HCT116 (cell line): ENCODE data around the gene ANKS4B. TPM values are rescaled to one million over a fixed set of nuclear protein-coding genes. Genes with fewer than 3 reads are reported as not detected.
A peak's percentile ranks its signal among the peaks of the same experiment; 100 is the strongest.

Experiments
- ATAC-seq: fragments of 200-7000 bp; cut with Tn5 transposase; 2 replicates; pipeline ENCODE4 v1.9.1; 2020; ENCODE audit warnings: mild to moderate bottlenecking, moderate library complexity
- BruUV-seq: library from RNA; stranded (reverse); fragments of 400-500 nt; replicated peaks from 2 replicates; lab custom pipeline; 2021; lab: Mats Ljungman, UMichigan
- CTCF ChIA-PET: fragments of 300-600 bp; sonication (Branson Sonifier 250); formaldehyde crosslinking; loops from one replicate; lab custom pipeline; 2021; ENCODE audit warnings: antibody characterized with exemption; lab: Charles Lee
- POLR2A ChIA-PET: fragments of 300-600, 350-600 bp; sonication (Branson Sonifier 250); formaldehyde crosslinking; loops from one replicate; lab custom pipeline; 2021; ENCODE audit warnings: antibody characterized with exemption; lab: Charles Lee
- RAD21 ChIA-PET, 2 experiments: fragments of 300-600 bp; sonication (Branson Sonifier 250); formaldehyde crosslinking; loops; one replicate each; lab custom pipeline; 2023; ENCODE audit warnings: low total read pairs in 2 of 2; ENCODE audit not compliant: uncharacterized antibody in 2 of 2, unreplicated experiment in 2 of 2, low non-redundant PET in 1 of 2; lab: Charles Lee
- DNase-seq: peaks from one replicate; pipeline ENCODE4 v3.0.0-alpha.2; 2010; ENCODE audit warnings: low read depth, low spot score
- H2AFZ ChIP-seq: fragments of 200-600 bp; shearing (Covaris generic), sonication (generic); 2 replicates; pipeline ENCODE4 v1.6.1; 2017; ENCODE audit warnings: low read depth, mixed run types, mixed read lengths, antibody characterized with exemption, low read length; ENCODE audit not compliant: poor library complexity, severe bottlenecking
- H3K27ac ChIP-seq: 2 replicates; pipeline ENCODE4 v1.5.1; 2012; ENCODE audit warnings: low read depth, low read length
- H3K27me3 ChIP-seq: fragments of 200-600 bp; sonication (generic); 2 replicates; pipeline ENCODE4 v1.6.1; 2016; ENCODE audit warnings: mixed run types, low read length, mixed read lengths; ENCODE audit not compliant: insufficient read depth
- H3K36me3 ChIP-seq, 2 experiments: fragments of 200-500 bp in 1 of 2; fragments of 200-600 bp in 1 of 2; sonication (Bioruptor generic) in 1 of 2; sonication (generic) in 1 of 2; 2 replicates each; pipeline versions ENCODE4 v1.5.1 to v1.6.1; 2014 to 2016; ENCODE audit warnings: low read length in 2 of 2, inconsistent platforms in 1 of 2, mixed read lengths in 1 of 2, mixed run types in 1 of 2; ENCODE audit not compliant: insufficient read depth in 2 of 2, control insufficient read depth in 1 of 2
- H3K4me1 ChIP-seq, 2 experiments: fragments of 200-600 bp in 1 of 2; sonication (generic) in 1 of 2; 2 replicates each; pipeline versions ENCODE4 v1.5.1 to v1.6.1; 2012 to 2017; ENCODE audit warnings: low read length in 2 of 2, inconsistent platforms in 1 of 2, mild to moderate bottlenecking in 1 of 2, mixed read lengths in 1 of 2, mixed run types in 1 of 2, moderate library complexity in 1 of 2; ENCODE audit not compliant: insufficient read depth in 2 of 2, control insufficient read depth in 1 of 2
- H3K4me2 ChIP-seq: fragments of 200-600 bp; sonication (generic); 2 replicates; pipeline ENCODE4 v1.6.1; 2017; ENCODE audit warnings: mixed run types, low read length, mixed read lengths
- H3K4me3 ChIP-seq, 2 experiments: fragments of 200-600 bp in 1 of 2; sonication (generic) in 1 of 2; replicated peaks in 1 of 2; 2 replicates each; pipeline ENCODE4 v1.5.1; 2011 to 2016; ENCODE audit warnings: low read length in 2 of 2, control low read depth in 1 of 2, low read depth in 1 of 2, mild to moderate bottlenecking in 1 of 2, mixed read lengths in 1 of 2, mixed run types in 1 of 2
- H3K79me2 ChIP-seq: fragments of 200-600 bp; sonication (generic); 2 replicates; pipeline ENCODE4 v1.6.1; 2017; ENCODE audit warnings: mild to moderate bottlenecking, mixed run types, low read length, moderate library complexity, mixed read lengths; ENCODE audit not compliant: insufficient read depth
- H3K9ac ChIP-seq: fragments of 200-600 bp; sonication (generic); 2 replicates; pipeline ENCODE4 v1.6.1; 2016; ENCODE audit warnings: low read length, mixed read lengths
- H3K9me2 ChIP-seq: fragments of 200-600 bp; sonication (generic), shearing (Covaris generic); 2 replicates; pipeline ENCODE4 v1.6.1; 2017; ENCODE audit warnings: mixed run types, mild to moderate bottlenecking, moderate library complexity; ENCODE audit not compliant: insufficient read depth
- H3K9me3 ChIP-seq, 2 experiments: fragments of 200-500 bp in 1 of 2; fragments of 200-600 bp in 1 of 2; sonication (Bioruptor generic) in 1 of 2; sonication (generic) in 1 of 2; 2 replicates each; pipeline ENCODE4 v1.6.1; 2014 to 2017; ENCODE audit warnings: low read length in 2 of 2, mixed read lengths in 2 of 2, inconsistent platforms in 1 of 2, low read depth in 1 of 2, mild to moderate bottlenecking in 1 of 2, mixed run types in 1 of 2, moderate library complexity in 1 of 2; ENCODE audit not compliant: control insufficient read depth in 1 of 2, insufficient read depth in 1 of 2
- H4K20me1 ChIP-seq: fragments of 200-600 bp; sonication (generic), shearing (Covaris generic); 2 replicates; pipeline ENCODE4 v1.6.1; 2017; ENCODE audit warnings: mixed run types, mild to moderate bottlenecking, moderate library complexity; ENCODE audit not compliant: insufficient read depth
- CBX3 ChIP-seq: IDR thresholded peaks from 2 replicates; pipeline ENCODE4 v1.6.1; 2012; ENCODE audit warnings: low read depth
- RAD21 ChIP-seq: IDR thresholded peaks from 2 replicates; pipeline ENCODE4 v1.6.1; 2012; ENCODE audit warnings: low read depth, mild to moderate bottlenecking
- ZNF274 ChIP-seq: fragments of 200-500 bp; sonication (Bioruptor generic); IDR thresholded peaks from 2 replicates; pipeline ENCODE4 v1.6.1; 2014; ENCODE audit warnings: mild to moderate bottlenecking, low read depth, low read length, inconsistent platforms
- intact Hi-C: fragments of 100-400 bp; cut with micrococcal nuclease; formaldehyde crosslinking; loops from 2 replicates; pipeline ENCODE4 v1.10.0; 2022
- total RNA-seq: library from RNA; stranded (reverse); gene quantifications from one replicate; pipeline ENCODE4 v1.2.1, GENCODE V29; 2021; ENCODE audit not compliant: unreplicated experiment
- TF ChIP-seq, protein P1 (sequence below): IDR thresholded peaks from 2 replicates; pipeline ENCODE4 v1.6.1; 2011; ENCODE audit warnings: mild to moderate bottlenecking, low read length, moderate library complexity; ENCODE audit not compliant: insufficient replicate concordance; ENCODE audit errors: extremely low read depth
- TF ChIP-seq, protein P2 (sequence below), 3 experiments: fragments of 200-600 bp in 1 of 3; sonication (generic) in 1 of 3; IDR thresholded peaks in 2 of 3; conservative IDR thresholded peaks in 1 of 3; 2 replicates each; pipeline ENCODE4 v1.5.1; 2012 to 2017; ENCODE audit warnings: low read depth in 2 of 3, low read length in 2 of 3, antibody characterized with exemption in 1 of 3, borderline replicate concordance in 1 of 3, control low read depth in 1 of 3, mild to moderate bottlenecking in 1 of 3, mixed read lengths in 1 of 3, mixed run types in 1 of 3, moderate library complexity in 1 of 3; ENCODE audit not compliant: insufficient read depth in 1 of 3
- TF ChIP-seq, protein P3 (sequence below): IDR thresholded peaks from 2 replicates; pipeline ENCODE4 v1.6.1; 2012

ANKS4B gene
- total RNA-seq, 1 experiment from 2014 or later = not detected

DNA sequence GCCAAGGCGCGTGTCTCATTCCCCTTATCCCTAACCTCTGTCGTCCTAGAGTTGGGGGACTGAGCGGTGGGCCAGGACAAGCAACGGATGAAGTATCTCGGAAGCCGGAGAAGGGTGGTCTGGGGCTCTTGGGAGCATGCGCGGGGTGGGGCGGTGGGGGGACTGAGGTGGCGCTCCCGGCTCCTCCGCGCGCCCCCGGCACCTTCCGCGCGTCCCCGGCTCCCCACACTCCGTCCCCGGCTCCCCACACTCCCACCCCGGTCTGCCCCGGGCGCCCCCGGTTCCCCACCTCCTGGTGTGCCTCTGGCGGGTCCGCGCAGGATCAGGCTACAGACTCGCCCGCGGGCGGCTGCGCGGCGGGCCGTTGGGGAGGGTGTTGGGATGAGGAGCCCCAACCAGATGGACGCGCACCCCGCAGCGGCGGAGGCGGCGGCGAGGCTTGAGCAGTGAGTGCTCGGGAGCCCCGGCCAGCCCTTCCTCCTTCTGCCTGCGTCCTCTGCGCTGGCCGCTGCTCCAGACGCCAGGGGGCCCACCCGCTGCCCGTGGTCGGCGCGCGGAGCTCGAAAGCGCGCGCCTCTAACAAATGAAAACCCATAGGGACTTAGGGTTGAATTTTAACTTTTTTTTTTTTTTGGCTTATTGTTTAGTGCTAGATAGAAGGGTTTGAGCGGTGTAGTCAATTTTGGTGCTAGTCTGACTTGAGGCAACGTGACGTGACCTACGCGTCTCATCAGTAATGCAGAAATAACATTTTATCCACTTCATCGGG is 50.2 kb downstream of the ANKS4B start:
- H4K20me1 ChIP-seq = no peaks in the 10 kb centered on the region
- no peaks in the 10 kb centered on the region for H3K36me3 ChIP-seq
- BruUV-seq = no TSS peak
- no peak overlapping the region for H3K27ac ChIP-seq
- peak overlapping the region; percentile 71 for H3K4me2 ChIP-seq
- RAD21 ChIA-PET = interaction anchor here in 1 of 2 experiments (0.7 kb wide), 1 partner anchor 17 kb away, joined by 3 read pairs; no protein-coding TSS in a partner anchor
- no peaks in the 10 kb centered on the region for H3K9me2 ChIP-seq
- H3K9ac ChIP-seq = no peak overlapping the region
- POLR2A ChIA-PET = no interaction called here
- CTCF ChIA-PET = no interaction called here
- peak overlapping the region; percentile 8 for H2AFZ ChIP-seq
- peak overlapping the region; percentile 31 to 51 for H3K4me3 ChIP-seq
- TF ChIP-seq, protein P1, sequence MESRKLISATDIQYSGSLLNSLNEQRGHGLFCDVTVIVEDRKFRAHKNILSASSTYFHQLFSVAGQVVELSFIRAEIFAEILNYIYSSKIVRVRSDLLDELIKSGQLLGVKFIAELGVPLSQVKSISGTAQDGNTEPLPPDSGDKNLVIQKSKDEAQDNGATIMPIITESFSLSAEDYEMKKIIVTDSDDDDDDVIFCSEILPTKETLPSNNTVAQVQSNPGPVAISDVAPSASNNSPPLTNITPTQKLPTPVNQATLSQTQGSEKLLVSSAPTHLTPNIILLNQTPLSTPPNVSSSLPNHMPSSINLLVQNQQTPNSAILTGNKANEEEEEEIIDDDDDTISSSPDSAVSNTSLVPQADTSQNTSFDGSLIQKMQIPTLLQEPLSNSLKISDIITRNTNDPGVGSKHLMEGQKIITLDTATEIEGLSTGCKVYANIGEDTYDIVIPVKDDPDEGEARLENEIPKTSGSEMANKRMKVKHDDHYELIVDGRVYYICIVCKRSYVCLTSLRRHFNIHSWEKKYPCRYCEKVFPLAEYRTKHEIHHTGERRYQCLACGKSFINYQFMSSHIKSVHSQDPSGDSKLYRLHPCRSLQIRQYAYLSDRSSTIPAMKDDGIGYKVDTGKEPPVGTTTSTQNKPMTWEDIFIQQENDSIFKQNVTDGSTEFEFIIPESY = no peak
- TF ChIP-seq RAD21 (peak; percentile 21; the same call in 1 of the 2 replicates), CBX3 (no peak), ZNF274 (no peak)
- TF ChIP-seq, protein P2, sequence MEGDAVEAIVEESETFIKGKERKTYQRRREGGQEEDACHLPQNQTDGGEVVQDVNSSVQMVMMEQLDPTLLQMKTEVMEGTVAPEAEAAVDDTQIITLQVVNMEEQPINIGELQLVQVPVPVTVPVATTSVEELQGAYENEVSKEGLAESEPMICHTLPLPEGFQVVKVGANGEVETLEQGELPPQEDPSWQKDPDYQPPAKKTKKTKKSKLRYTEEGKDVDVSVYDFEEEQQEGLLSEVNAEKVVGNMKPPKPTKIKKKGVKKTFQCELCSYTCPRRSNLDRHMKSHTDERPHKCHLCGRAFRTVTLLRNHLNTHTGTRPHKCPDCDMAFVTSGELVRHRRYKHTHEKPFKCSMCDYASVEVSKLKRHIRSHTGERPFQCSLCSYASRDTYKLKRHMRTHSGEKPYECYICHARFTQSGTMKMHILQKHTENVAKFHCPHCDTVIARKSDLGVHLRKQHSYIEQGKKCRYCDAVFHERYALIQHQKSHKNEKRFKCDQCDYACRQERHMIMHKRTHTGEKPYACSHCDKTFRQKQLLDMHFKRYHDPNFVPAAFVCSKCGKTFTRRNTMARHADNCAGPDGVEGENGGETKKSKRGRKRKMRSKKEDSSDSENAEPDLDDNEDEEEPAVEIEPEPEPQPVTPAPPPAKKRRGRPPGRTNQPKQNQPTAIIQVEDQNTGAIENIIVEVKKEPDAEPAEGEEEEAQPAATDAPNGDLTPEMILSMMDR (IDR thresholded peaks at IDR 0.05 in 2 of 3, conservative IDR thresholded peaks at IDR 0.05 in 1 of 3; ENCODE audit: borderline replicate concordance in 1 of 3, insufficient read depth in 1 of 3, low read depth in 2 of 3, low read length in 2 of 3) = peak; percentile 12 to 44 (median 17); a peak in 3 of 6 replicates
- TF ChIP-seq, protein P3, sequence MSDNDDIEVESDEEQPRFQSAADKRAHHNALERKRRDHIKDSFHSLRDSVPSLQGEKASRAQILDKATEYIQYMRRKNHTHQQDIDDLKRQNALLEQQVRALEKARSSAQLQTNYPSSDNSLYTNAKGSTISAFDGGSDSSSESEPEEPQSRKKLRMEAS = no peak
- TF ChIP-seq, all 23 proteins: peak for 2
- ATAC-seq (peak; percentile 92), DNase-seq (no peak)
- Histone ChIP-seq H3K27me3 (no peaks in the 10 kb centered on the region), H3K79me2 (no peaks in the 10 kb centered on the region), H3K9me3 (no peaks in the 10 kb centered on the region), H3K4me1 (0 out of 4 replicates have a peak, but pooled peaks cover 0 to 2% of the 10 kb centered on the region in 2 experiments)
- intact Hi-C loops = no loop called here
